HepG2 (cell line): ENCODE results near the gene RIN3. TPM values are rescaled to one million over a fixed set of nuclear protein-coding genes. Genes with fewer than 3 reads are reported as not detected.
A peak's percentile ranks its signal among the peaks of the same experiment; 100 is the strongest.

Source experiments
- DPF2 ChIP-seq: sonication (generic); formaldehyde crosslinking; IDR thresholded peaks from 2 replicates; pipeline ENCODE4 v1.4.0; 2020; ENCODE audit warnings: mild to moderate bottlenecking, low read depth, missing genetic modification reagents, borderline replicate concordance
- FIP1L1 ChIP-seq: fragments of 200-400 bp; formaldehyde crosslinking; IDR thresholded peaks from 2 replicates; pipeline ENCODE4 v1.6.1; 2018; ENCODE audit warnings: low read depth, mild to moderate bottlenecking, low read length, moderate library complexity, borderline replicate concordance; ENCODE audit not compliant: insufficient read depth
- FOXA1 ChIP-seq, 2 experiments: fragments of 450-650 bp in 1 of 2; sonication (generic) in 1 of 2; formaldehyde crosslinking in 1 of 2; IDR thresholded peaks; 2 replicates each; pipeline versions ENCODE4 v1.4.0 to v1.6.1; 2016 to 2020; ENCODE audit warnings: missing genetic modification reagents in 1 of 2
- HOXA3 ChIP-seq: sonication (generic); formaldehyde crosslinking; IDR thresholded peaks from 2 replicates; pipeline ENCODE4 v1.5.0; 2020; ENCODE audit warnings: missing genetic modification reagents
- MIXL1 ChIP-seq: IDR thresholded peaks from 2 replicates; pipeline ENCODE4 v1.6.1; 2016
- MLLT10 ChIP-seq: sonication (generic); formaldehyde crosslinking; IDR thresholded peaks from 2 replicates; pipeline ENCODE4 v1.4.0; 2020; ENCODE audit warnings: missing genetic modification reagents
- NAIF1 ChIP-seq: sonication (generic); formaldehyde crosslinking; IDR thresholded peaks from 2 replicates; pipeline ENCODE4 v1.5.0; 2020; ENCODE audit warnings: mild to moderate bottlenecking, missing genetic modification reagents, borderline replicate concordance
- POGZ ChIP-seq: sonication (generic); formaldehyde crosslinking; IDR thresholded peaks from 2 replicates; pipeline ENCODE4 v1.4.0; 2020; ENCODE audit warnings: mild to moderate bottlenecking, missing genetic modification reagents
- SIX1 ChIP-seq: sonication (generic); formaldehyde crosslinking; IDR thresholded peaks from 2 replicates; pipeline ENCODE4 v1.4.0; 2020; ENCODE audit warnings: missing genetic modification reagents, borderline replicate concordance
- SNAI1 ChIP-seq: sonication (generic); formaldehyde crosslinking; IDR thresholded peaks from 2 replicates; pipeline ENCODE4 v1.5.0; 2020; ENCODE audit warnings: mild to moderate bottlenecking, missing genetic modification reagents, borderline replicate concordance
- TBP ChIP-seq: sonication (generic); formaldehyde crosslinking; IDR thresholded peaks from 2 replicates; pipeline ENCODE4 v1.5.0; 2020; ENCODE audit warnings: missing genetic modification reagents
- TSC22D2 ChIP-seq: sonication (generic); formaldehyde crosslinking; IDR thresholded peaks from 2 replicates; pipeline ENCODE4 v1.5.1; 2020; ENCODE audit warnings: missing genetic modification reagents, mild to moderate bottlenecking, borderline replicate concordance
- ZFP41 ChIP-seq: sonication (generic); formaldehyde crosslinking; IDR thresholded peaks from 2 replicates; pipeline ENCODE4 v1.4.0; 2020; ENCODE audit warnings: mild to moderate bottlenecking, missing genetic modification reagents, borderline replicate concordance
- ZNF337 ChIP-seq: sonication (generic); formaldehyde crosslinking; IDR thresholded peaks from 2 replicates; pipeline ENCODE4 v1.5.1; 2020; ENCODE audit warnings: missing genetic modification reagents, low read depth, mild to moderate bottlenecking, borderline replicate concordance
- ZNF557 ChIP-seq: sonication (generic); formaldehyde crosslinking; IDR thresholded peaks from 2 replicates; pipeline ENCODE4 v1.4.0; 2020; ENCODE audit warnings: missing genetic modification reagents
- ZNF572 ChIP-seq: sonication (generic); formaldehyde crosslinking; IDR thresholded peaks from 2 replicates; pipeline ENCODE4 v1.5.1; 2020; ENCODE audit warnings: mild to moderate bottlenecking, missing genetic modification reagents
- ZNF792 ChIP-seq: IDR thresholded peaks from 2 replicates; pipeline ENCODE4 v1.6.1; 2016
- ZSCAN21 ChIP-seq: sonication (generic); formaldehyde crosslinking; IDR thresholded peaks from 2 replicates; pipeline ENCODE4 v1.8.0; 2022; ENCODE audit warnings: mild to moderate bottlenecking, missing genetic modification reagents, moderate library complexity, borderline replicate concordance
- ZSCAN25 ChIP-seq: sonication (generic); formaldehyde crosslinking; IDR thresholded peaks from 2 replicates; pipeline ENCODE4 v1.8.0; 2022; ENCODE audit warnings: mild to moderate bottlenecking, missing genetic modification reagents
- ZSCAN9 ChIP-seq: IDR thresholded peaks from 2 replicates; pipeline ENCODE4 v1.6.1; 2016; ENCODE audit warnings: borderline replicate concordance
- ZXDC ChIP-seq: sonication (generic); formaldehyde crosslinking; IDR thresholded peaks from 2 replicates; pipeline ENCODE4 v1.5.0; 2020; ENCODE audit warnings: mild to moderate bottlenecking, missing genetic modification reagents
- polyA plus RNA-seq, 8 experiments: library from polyadenylated mRNA; depleted of rRNA in 3 of 8; stranded (reverse) in 7 of 8; unstranded in 1 of 8; fragments of >200 nt; fragmentation: Illumina TruSeq in 4 of 8; extraction: Trizol in 4 of 8; gene quantifications; 2 replicates each; pipeline versions ENCODE4 v1.2.1 to v1.2.3, GENCODE V29; 2011 to 2016; ENCODE audit warnings: low read depth in 4 of 8, missing spikeins in 1 of 8, mixed read lengths in 1 of 8; ENCODE audit not compliant: insufficient read depth in 1 of 8
- total RNA-seq, 5 experiments: library from RNA; depleted of rRNA; stranded (reverse); fragments of >200 nt; fragmentation: Illumina TruSeq; extraction: Trizol; gene quantifications; 2 replicates each; pipeline ENCODE4 v1.2.3, GENCODE V29; 2016; ENCODE audit warnings: low read depth in 1 of 5
- TF ChIP-seq, protein P1 (sequence below): sonication (generic); formaldehyde crosslinking; IDR thresholded peaks from 2 replicates; pipeline ENCODE4 v1.4.0; 2020; ENCODE audit warnings: mild to moderate bottlenecking, missing genetic modification reagents
- TF ChIP-seq, protein P2 (sequence below): sonication (generic); formaldehyde crosslinking; IDR thresholded peaks from 2 replicates; pipeline ENCODE4 v1.9.0; 2021; ENCODE audit warnings: missing genetic modification reagents, mild to moderate bottlenecking, borderline replicate concordance
- TF ChIP-seq, protein P3 (sequence below): sonication (generic); formaldehyde crosslinking; IDR thresholded peaks from 2 replicates; pipeline ENCODE4 v1.5.0; 2020; ENCODE audit warnings: mild to moderate bottlenecking, missing genetic modification reagents

The RIN3 gene
- total and polyA plus RNA-seq, 2 of the 13 experiments (the other 11 are each of a cell fraction or from before 2014, with no cell fraction given) = 2.3 to 3.6 TPM

DNA sequence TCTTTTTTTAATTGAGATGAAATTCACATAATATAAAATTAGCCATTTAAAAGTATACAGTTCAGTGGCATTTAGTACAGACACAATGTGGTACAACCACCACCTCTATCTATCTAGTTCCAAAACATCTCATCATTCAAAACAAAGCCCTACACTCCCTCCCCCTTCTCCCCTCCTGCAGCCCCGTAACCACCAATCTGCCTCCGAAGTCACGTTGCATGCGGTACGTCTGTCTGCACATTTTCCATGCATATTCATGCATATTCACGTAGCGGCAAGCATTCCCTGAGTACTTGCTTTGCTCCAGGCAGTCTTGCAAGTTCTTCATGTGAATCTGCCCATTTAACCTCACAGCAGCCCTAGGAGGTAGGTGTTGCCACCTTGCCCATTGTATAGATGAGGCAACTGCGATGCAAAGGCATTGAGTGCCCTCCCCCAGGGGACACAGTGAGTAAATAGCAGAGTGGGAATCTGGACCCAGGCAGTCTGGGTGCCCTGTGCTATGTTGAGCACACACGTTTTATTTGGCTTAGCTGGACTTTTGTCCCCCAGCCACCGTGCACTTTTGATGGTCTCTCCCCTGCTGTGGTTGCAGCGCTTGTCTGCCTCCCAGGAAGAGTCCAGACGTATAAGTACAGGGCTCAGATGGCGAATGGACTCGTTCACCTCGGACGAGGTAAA lies 43.4 kb downstream of the RIN3 start (continued):
- TF ChIP-seq TSC22D2 (CRISPR knock-in tag) (0 out of 2 replicates have a peak, but pooled peaks have one; percentile 37), ZNF572 (CRISPR knock-in tag) (0 out of 2 replicates have a peak, but pooled peaks have one; percentile 14), HOXA3 (peak; percentile 87), TBP (CRISPR knock-in tag) (no peak), ZXDC (CRISPR knock-in tag) (no peak), SNAI1 (CRISPR knock-in tag) (no peak), NAIF1 (no peak), ZNF557 (CRISPR knock-in tag) (no peak), FOXA1 (IDR thresholded peaks at IDR 0.05) (0 out of 2 replicates have a peak, but pooled peaks have one; percentile 52), FOXA1 (CRISPR knock-in tag; IDR thresholded peaks at IDR 0.05) (peak; percentile 96), ZNF337 (CRISPR knock-in tag) (no peak), POGZ (CRISPR knock-in tag) (peak; percentile 91), ZSCAN25 (CRISPR knock-in tag) (peak; percentile 92), DPF2 (CRISPR knock-in tag) (peak; percentile 92), ZSCAN9 (no peak), MLLT10 (CRISPR knock-in tag) (no peak), ZFP41 (CRISPR knock-in tag) (no peak), FIP1L1 (no peak), MIXL1 (CRISPR knock-in tag) (peak; percentile 55; the same call in 1 of the 2 replicates), ZNF792 (peak; percentile 73), ZSCAN21 (CRISPR knock-in tag) (no peak; the same call in 1 of the 2 replicates), SIX1 (peak; percentile 29; the same call in 1 of the 2 replicates)
- TF ChIP-seq, protein P1, sequence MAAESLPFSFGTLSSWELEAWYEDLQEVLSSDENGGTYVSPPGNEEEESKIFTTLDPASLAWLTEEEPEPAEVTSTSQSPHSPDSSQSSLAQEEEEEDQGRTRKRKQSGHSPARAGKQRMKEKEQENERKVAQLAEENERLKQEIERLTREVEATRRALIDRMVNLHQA (CRISPR knock-in tag) = 0 out of 2 replicates have a peak, but pooled peaks have one; percentile 84
- TF ChIP-seq, protein P2, sequence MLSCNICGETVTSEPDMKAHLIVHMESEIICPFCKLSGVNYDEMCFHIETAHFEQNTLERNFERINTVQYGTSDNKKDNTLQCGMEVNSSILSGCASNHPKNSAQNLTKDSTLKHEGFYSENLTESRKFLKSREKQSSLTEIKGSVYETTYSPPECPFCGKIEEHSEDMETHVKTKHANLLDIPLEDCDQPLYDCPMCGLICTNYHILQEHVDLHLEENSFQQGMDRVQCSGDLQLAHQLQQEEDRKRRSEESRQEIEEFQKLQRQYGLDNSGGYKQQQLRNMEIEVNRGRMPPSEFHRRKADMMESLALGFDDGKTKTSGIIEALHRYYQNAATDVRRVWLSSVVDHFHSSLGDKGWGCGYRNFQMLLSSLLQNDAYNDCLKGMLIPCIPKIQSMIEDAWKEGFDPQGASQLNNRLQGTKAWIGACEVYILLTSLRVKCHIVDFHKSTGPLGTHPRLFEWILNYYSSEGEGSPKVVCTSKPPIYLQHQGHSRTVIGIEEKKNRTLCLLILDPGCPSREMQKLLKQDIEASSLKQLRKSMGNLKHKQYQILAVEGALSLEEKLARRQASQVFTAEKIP = no peak
- TF ChIP-seq, protein P3, sequence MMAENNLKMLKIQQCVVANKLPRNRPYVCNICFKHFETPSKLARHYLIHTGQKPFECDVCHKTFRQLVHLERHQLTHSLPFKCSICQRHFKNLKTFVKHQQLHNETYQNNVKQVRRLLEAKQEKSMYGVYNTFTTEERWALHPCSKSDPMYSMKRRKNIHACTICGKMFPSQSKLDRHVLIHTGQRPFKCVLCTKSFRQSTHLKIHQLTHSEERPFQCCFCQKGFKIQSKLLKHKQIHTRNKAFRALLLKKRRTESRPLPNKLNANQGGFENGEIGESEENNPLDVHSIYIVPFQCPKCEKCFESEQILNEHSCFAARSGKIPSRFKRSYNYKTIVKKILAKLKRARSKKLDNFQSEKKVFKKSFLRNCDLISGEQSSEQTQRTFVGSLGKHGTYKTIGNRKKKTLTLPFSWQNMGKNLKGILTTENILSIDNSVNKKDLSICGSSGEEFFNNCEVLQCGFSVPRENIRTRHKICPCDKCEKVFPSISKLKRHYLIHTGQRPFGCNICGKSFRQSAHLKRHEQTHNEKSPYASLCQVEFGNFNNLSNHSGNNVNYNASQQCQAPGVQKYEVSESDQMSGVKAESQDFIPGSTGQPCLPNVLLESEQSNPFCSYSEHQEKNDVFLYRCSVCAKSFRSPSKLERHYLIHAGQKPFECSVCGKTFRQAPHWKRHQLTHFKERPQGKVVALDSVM = no peak
